Lower leg skin (tissue), 3 donors: ENCODE results near the gene RPS6KL1.

ENCODE experiments used
- CTCF ChIP-seq, 3 donors: fragments of 450-650 bp; IDR thresholded peaks; one replicate each; pipeline ENCODE4 v1.5.1; 2016; ENCODE audit warnings: antibody characterized with exemption in 3 of 3, mild to moderate bottlenecking in 3 of 3, moderate library complexity in 2 of 3
- POLR2A ChIP-seq, 2 donors: fragments of 450-650 bp; IDR thresholded peaks; one replicate each; pipeline ENCODE4 v1.6.1; 2016 to 2017; ENCODE audit warnings: antibody characterized with exemption in 2 of 2, mild to moderate bottlenecking in 1 of 2, moderate library complexity in 1 of 2

GRCh38 chr14:74886001-74886400, 37.1 kb downstream of the RPS6KL1 start:
- TF ChIP-seq CTCF (IDR thresholded peaks at IDR 0.05) (no peak), POLR2A (IDR thresholded peaks at IDR 0.05) (no peak)
